SK-N-SH treated with all-trans-retinoic acid at 6 μM for 48 hours (cell line): Measurements from ENCODE around the gene C1QL3.

Source experiments
- ATAC-seq: fragments of 200-7000 bp; cut with Tn5 transposase; 3 replicates; pipeline ENCODE4 v1.9.1; 2020; ENCODE audit warnings: mild to moderate bottlenecking, moderate library complexity
- BACH2 ChIP-seq: fragments of 250-450 bp; sonication (Bioruptor Pico); IDR thresholded peaks from 2 replicates; pipeline ENCODE4 v1.9.0; 2021; ENCODE audit warnings: mild to moderate bottlenecking, borderline replicate concordance
- CSDC2 ChIP-seq: fragments of 250-450 bp; sonication (Bioruptor Pico); IDR thresholded peaks from 2 replicates; pipeline ENCODE4 v1.5.0; 2020; ENCODE audit warnings: mild to moderate bottlenecking, moderate library complexity
- ESRRG ChIP-seq: fragments of 250-450 bp; sonication (Bioruptor Pico); IDR thresholded peaks from 2 replicates; pipeline ENCODE4 v1.6.1; 2021; ENCODE audit warnings: mild to moderate bottlenecking
- GLIS3 ChIP-seq: fragments of 250-450 bp; sonication (Bioruptor Pico); IDR thresholded peaks from 2 replicates; pipeline ENCODE4 v1.5.0; 2020; ENCODE audit warnings: mild to moderate bottlenecking, moderate library complexity
- ISL1 ChIP-seq: fragments of 250-450 bp; sonication (Bioruptor Pico); IDR thresholded peaks from 2 replicates; pipeline ENCODE4 v2.1.2; 2022; ENCODE audit warnings: mild to moderate bottlenecking, moderate library complexity
- OSR1 ChIP-seq: fragments of 250-450 bp; sonication (Bioruptor Pico); IDR thresholded peaks from 2 replicates; pipeline ENCODE4 v1.8.0; 2022; ENCODE audit warnings: moderate library complexity, mild to moderate bottlenecking, inconsistent platforms
- PPARA ChIP-seq: fragments of 250-450 bp; sonication (Bioruptor Pico); IDR thresholded peaks from 2 replicates; pipeline ENCODE4 v1.5.0; 2020; ENCODE audit warnings: mild to moderate bottlenecking, borderline replicate concordance
- RARB ChIP-seq: fragments of 250-450 bp; sonication (Bioruptor Pico); IDR thresholded peaks from 2 replicates; pipeline ENCODE4 v1.8.0; 2021; ENCODE audit warnings: mild to moderate bottlenecking, moderate library complexity
- SNAI2 ChIP-seq: fragments of 250-450 bp; sonication (Bioruptor Pico); IDR thresholded peaks from 2 replicates; pipeline ENCODE4 v1.5.0; 2020; ENCODE audit warnings: mild to moderate bottlenecking, moderate library complexity
- TCF4 ChIP-seq: fragments of 250-450 bp; sonication (Bioruptor Pico); IDR thresholded peaks from 2 replicates; pipeline ENCODE4 v1.8.0; 2021; ENCODE audit warnings: mild to moderate bottlenecking, moderate library complexity, borderline replicate concordance
- TOX ChIP-seq: fragments of 250-450 bp; sonication (Bioruptor Pico); IDR thresholded peaks from 2 replicates; pipeline ENCODE4 v1.8.0; 2021; ENCODE audit warnings: mild to moderate bottlenecking, moderate library complexity, borderline replicate concordance
- ZC3H10 ChIP-seq: fragments of 250-450 bp; sonication (Bioruptor Pico); IDR thresholded peaks from 2 replicates; pipeline ENCODE4 v1.5.1; 2021; ENCODE audit warnings: mild to moderate bottlenecking, moderate library complexity
- ZFP3 ChIP-seq: fragments of 250-450 bp; sonication (Bioruptor Pico); IDR thresholded peaks from 2 replicates; pipeline ENCODE4 v1.5.0; 2020; ENCODE audit warnings: mild to moderate bottlenecking, moderate library complexity
- ZFP30 ChIP-seq: fragments of 450-650 bp; formaldehyde crosslinking; IDR thresholded peaks from 2 replicates; pipeline ENCODE4 v1.5.0; 2022; ENCODE audit warnings: mild to moderate bottlenecking, moderate library complexity
- ZNF70 ChIP-seq: fragments of 450-650 bp; formaldehyde crosslinking; IDR thresholded peaks from 2 replicates; pipeline ENCODE4 v1.5.0; 2020; ENCODE audit warnings: mild to moderate bottlenecking, moderate library complexity
- ZNF8 ChIP-seq: fragments of 450-650 bp; formaldehyde crosslinking; IDR thresholded peaks from 2 replicates; pipeline ENCODE4 v1.5.0; 2020; ENCODE audit warnings: mild to moderate bottlenecking, moderate library complexity
- TF ChIP-seq, protein P1 (sequence below): fragments of 250-450 bp; sonication (Bioruptor Pico); IDR thresholded peaks from 2 replicates; pipeline ENCODE4 v1.5.1; 2020; ENCODE audit warnings: low read depth, mild to moderate bottlenecking, moderate library complexity
- TF ChIP-seq, protein P2 (sequence below): fragments of 250-450 bp; sonication (Bioruptor Pico); IDR thresholded peaks from 2 replicates; pipeline ENCODE4 v1.5.0; 2020; ENCODE audit warnings: mild to moderate bottlenecking, moderate library complexity
- TF ChIP-seq, protein P3 (sequence below): fragments of 250-450 bp; sonication (Bioruptor Pico); IDR thresholded peaks from 2 replicates; pipeline ENCODE4 v1.8.0; 2020; ENCODE audit warnings: mild to moderate bottlenecking, moderate library complexity, borderline replicate concordance
- TF ChIP-seq, protein P4 (sequence below): fragments of 250-450 bp; sonication (Bioruptor Pico); IDR thresholded peaks from 2 replicates; pipeline ENCODE4 v1.5.1; 2021; ENCODE audit warnings: mild to moderate bottlenecking, moderate library complexity

The C1QL3 gene

DNA sequence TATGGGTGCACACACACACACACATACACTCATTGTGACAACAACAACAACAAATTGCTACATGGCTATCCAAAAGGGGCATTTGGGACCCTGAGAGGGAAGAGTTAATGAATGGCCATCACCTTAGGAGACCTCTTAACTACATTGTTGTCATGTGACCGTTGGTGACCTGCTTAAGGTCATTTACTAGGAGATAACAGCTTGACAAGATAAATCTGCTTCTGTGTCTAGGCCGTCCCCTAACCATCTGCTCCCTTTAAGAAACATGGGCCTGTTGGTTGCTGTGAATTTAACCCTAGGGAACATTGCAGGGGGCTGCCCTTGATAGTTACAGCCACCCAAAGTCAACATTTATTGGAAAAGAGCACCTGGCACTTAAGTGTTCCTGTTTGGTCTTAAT lies 29.7 kb downstream of the C1QL3 start (continued):
- TF ChIP-seq OSR1 (CRISPR knock-in tag): no peak
- no peak for TF ChIP-seq PPARA (CRISPR knock-in tag)
- TF ChIP-seq CSDC2: no peak
- no peak for TF ChIP-seq BACH2 (CRISPR knock-in tag)
- no peak for TF ChIP-seq ZC3H10 (CRISPR knock-in tag)
- TF ChIP-seq, protein P1, sequence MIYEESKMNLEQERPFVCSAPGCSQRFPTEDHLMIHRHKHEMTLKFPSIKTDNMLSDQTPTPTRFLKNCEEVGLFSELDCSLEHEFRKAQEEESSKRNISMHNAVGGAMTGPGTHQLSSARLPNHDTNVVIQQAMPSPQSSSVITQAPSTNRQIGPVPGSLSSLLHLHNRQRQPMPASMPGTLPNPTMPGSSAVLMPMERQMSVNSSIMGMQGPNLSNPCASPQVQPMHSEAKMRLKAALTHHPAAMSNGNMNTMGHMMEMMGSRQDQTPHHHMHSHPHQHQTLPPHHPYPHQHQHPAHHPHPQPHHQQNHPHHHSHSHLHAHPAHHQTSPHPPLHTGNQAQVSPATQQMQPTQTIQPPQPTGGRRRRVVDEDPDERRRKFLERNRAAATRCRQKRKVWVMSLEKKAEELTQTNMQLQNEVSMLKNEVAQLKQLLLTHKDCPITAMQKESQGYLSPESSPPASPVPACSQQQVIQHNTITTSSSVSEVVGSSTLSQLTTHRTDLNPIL (CRISPR knock-in tag): no peak
- no peak for TF ChIP-seq RARB (CRISPR knock-in tag)
- TF ChIP-seq ISL1 (CRISPR knock-in tag): no peak

DNA sequence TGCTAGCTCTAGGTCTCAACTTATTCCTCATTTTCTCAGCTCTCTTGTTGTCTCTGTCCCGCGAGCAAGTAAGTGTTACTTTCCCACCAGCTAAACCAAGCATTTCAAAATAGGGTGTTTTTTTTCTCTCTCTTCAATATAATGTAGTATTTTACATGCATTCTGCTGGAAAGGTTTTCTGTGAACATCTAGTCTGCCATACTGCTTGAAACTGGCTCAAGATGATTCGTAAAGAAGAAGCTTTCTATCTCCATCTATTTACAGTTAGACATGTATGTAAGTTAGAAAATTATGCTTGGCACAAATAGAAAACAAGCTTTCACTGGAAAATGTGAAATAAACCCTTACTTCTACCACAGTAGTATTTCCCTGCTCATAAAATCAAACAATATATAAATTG lies 31.2 kb downstream of the C1QL3 start:
- ATAC-seq: no peak
- TF ChIP-seq GLIS3 (CRISPR knock-in tag) (no peak), ZFP30 (CRISPR knock-in tag) (no peak), ZC3H10 (CRISPR knock-in tag) (no peak), TCF4 (no peak), SNAI2 (CRISPR knock-in tag) (no peak), RARB (CRISPR knock-in tag) (no peak), PPARA (CRISPR knock-in tag) (no peak), ESRRG (CRISPR knock-in tag) (no peak), ZNF8 (CRISPR knock-in tag) (no peak), ZFP3 (no peak), CSDC2 (no peak), TOX (CRISPR knock-in tag) (no peak)
- TF ChIP-seq, protein P1 (CRISPR knock-in tag): no peak
- TF ChIP-seq, protein P2, sequence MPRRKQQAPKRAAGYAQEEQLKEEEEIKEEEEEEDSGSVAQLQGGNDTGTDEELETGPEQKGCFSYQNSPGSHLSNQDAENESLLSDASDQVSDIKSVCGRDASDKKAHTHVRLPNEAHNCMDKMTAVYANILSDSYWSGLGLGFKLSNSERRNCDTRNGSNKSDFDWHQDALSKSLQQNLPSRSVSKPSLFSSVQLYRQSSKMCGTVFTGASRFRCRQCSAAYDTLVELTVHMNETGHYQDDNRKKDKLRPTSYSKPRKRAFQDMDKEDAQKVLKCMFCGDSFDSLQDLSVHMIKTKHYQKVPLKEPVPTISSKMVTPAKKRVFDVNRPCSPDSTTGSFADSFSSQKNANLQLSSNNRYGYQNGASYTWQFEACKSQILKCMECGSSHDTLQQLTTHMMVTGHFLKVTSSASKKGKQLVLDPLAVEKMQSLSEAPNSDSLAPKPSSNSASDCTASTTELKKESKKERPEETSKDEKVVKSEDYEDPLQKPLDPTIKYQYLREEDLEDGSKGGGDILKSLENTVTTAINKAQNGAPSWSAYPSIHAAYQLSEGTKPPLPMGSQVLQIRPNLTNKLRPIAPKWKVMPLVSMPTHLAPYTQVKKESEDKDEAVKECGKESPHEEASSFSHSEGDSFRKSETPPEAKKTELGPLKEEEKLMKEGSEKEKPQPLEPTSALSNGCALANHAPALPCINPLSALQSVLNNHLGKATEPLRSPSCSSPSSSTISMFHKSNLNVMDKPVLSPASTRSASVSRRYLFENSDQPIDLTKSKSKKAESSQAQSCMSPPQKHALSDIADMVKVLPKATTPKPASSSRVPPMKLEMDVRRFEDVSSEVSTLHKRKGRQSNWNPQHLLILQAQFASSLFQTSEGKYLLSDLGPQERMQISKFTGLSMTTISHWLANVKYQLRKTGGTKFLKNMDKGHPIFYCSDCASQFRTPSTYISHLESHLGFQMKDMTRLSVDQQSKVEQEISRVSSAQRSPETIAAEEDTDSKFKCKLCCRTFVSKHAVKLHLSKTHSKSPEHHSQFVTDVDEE (CRISPR knock-in tag): no peak
- TF ChIP-seq, protein P3, sequence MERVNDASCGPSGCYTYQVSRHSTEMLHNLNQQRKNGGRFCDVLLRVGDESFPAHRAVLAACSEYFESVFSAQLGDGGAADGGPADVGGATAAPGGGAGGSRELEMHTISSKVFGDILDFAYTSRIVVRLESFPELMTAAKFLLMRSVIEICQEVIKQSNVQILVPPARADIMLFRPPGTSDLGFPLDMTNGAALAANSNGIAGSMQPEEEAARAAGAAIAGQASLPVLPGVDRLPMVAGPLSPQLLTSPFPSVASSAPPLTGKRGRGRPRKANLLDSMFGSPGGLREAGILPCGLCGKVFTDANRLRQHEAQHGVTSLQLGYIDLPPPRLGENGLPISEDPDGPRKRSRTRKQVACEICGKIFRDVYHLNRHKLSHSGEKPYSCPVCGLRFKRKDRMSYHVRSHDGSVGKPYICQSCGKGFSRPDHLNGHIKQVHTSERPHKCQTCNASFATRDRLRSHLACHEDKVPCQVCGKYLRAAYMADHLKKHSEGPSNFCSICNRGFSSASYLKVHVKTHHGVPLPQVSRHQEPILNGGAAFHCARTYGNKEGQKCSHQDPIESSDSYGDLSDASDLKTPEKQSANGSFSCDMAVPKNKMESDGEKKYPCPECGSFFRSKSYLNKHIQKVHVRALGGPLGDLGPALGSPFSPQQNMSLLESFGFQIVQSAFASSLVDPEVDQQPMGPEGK: no peak

DNA sequence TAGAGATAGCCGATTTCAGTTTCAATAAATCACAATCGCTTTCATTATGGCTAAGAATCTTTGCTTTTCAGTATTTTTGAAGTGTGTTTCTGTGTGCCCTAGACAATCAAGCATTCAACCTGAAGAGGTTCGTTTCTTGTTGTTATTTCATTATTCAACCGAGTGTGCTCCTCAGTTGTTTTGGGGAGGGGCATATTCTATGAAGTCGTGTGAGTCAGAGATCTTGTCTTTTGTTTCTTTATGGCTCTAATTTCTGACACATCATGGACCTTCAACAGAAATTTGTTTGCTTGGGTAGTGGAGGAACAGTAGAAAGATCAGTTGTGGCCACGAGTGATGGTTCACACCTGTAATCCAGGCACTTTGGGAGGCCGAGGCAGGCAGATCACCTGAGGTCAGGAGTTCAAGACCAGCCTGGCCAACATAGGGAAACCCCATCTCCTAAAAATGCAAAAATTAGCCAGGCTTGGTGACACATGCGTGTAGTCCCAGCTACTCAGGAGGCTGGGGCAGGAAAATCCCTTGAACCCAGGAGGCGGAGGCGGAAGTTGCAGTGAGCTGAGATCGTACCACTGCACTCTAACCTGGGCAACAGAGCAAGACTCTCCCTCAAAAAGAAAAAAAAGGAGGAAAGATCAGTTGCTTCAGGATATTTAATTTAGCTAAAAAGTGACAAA lies 38.3 kb downstream of the C1QL3 start:
- TF ChIP-seq OSR1 (CRISPR knock-in tag) (no peak), ZNF70 (CRISPR knock-in tag) (no peak), BACH2 (CRISPR knock-in tag) (no peak), RARB (CRISPR knock-in tag) (no peak)
- TF ChIP-seq, protein P4, sequence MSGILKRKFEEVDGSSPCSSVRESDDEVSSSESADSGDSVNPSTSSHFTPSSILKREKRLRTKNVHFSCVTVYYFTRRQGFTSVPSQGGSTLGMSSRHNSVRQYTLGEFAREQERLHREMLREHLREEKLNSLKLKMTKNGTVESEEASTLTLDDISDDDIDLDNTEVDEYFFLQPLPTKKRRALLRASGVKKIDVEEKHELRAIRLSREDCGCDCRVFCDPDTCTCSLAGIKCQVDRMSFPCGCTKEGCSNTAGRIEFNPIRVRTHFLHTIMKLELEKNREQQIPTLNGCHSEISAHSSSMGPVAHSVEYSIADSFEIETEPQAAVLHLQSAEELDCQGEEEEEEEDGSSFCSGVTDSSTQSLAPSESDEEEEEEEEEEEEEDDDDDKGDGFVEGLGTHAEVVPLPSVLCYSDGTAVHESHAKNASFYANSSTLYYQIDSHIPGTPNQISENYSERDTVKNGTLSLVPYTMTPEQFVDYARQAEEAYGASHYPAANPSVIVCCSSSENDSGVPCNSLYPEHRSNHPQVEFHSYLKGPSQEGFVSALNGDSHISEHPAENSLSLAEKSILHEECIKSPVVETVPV: no peak
- no peak for ATAC-seq
